Measurements from ENCODE around the gene DDC. TPM values are rescaled to one million over a fixed set of nuclear protein-coding genes. Genes with fewer than 3 reads are reported as not detected.

Gene DDC
- total RNA-seq, 1 experiment from 2014 or later: not detected

GRCh38 chr7:50564171-50564570 lies 1.0 kb downstream of the DDC start:
- no peak overlapping the region for H3K4me2 ChIP-seq (ENCODE audit: low read length)
- peaks cover 24% of the 10 kb centered on the region for H3K27me3 ChIP-seq (ENCODE audit: insufficient read depth, low read length)
- no peaks in the 10 kb centered on the region for H3K9me3 ChIP-seq (ENCODE audit: control insufficient read depth in 1 of 2, insufficient read depth in 1 of 2, low read depth in 1 of 2, low read length in 2 of 2)
- DNase-seq (ENCODE audit: low read depth, low spot score) (no peak), ATAC-seq (no peak)
- H3K36me3 ChIP-seq (ENCODE audit: control insufficient read depth in 1 of 2, insufficient read depth in 2 of 2, low read length in 2 of 2): no peaks in the 10 kb centered on the region
- no peak overlapping the region for H3K4me3 ChIP-seq (replicated peaks in 1 of 2; ENCODE audit: low read depth in 1 of 2, low read length in 2 of 2)
- H3K27ac ChIP-seq (ENCODE audit: low read depth, low read length): no peak overlapping the region
- CTCF ChIA-PET: no interaction called here
- no peaks in the 10 kb centered on the region for H3K9me2 ChIP-seq (ENCODE audit: insufficient read depth)
- no peak overlapping the region for H3K9ac ChIP-seq (ENCODE audit: low read length)
- H4K20me1 ChIP-seq (ENCODE audit: insufficient read depth): no peaks in the 10 kb centered on the region
- POLR2A ChIA-PET: no interaction called here
- no TSS peak for BruUV-seq (replicated peaks)
- RAD21 ChIA-PET (ENCODE audit: low non-redundant PET in 1 of 2, low total read pairs in 2 of 2, uncharacterized antibody in 2 of 2, unreplicated experiment in 2 of 2): no interaction called here
- TF ChIP-seq SRF (IDR thresholded peaks at IDR 0.05; ENCODE audit: low read depth) (no peak), REST (IDR thresholded peaks at IDR 0.05; ENCODE audit: low read depth) (no peak), CBX3 (IDR thresholded peaks at IDR 0.05; ENCODE audit: low read depth) (no peak), JUND (IDR thresholded peaks at IDR 0.05) (no peak), CTCF (IDR thresholded peaks at IDR 0.05 in 2 of 3, conservative IDR thresholded peaks at IDR 0.05 in 1 of 3; ENCODE audit: borderline replicate concordance in 1 of 3, insufficient read depth in 1 of 3, low read depth in 2 of 3, low read length in 2 of 3) (no peak), ZFX (IDR thresholded peaks at IDR 0.05) (no peak), CEBPB (IDR thresholded peaks at IDR 0.05; ENCODE audit: low read depth) (no peak), FOSL1 (IDR thresholded peaks at IDR 0.05; ENCODE audit: low read depth) (no peak), POLR2A (IDR thresholded peaks at IDR 0.05; ENCODE audit: borderline replicate concordance, extremely low read depth, insufficient read depth, insufficient read length) (no peak), ELF1 (IDR thresholded peaks at IDR 0.05; ENCODE audit: borderline replicate concordance, low read depth) (no peak), MAX (IDR thresholded peaks at IDR 0.05) (no peak), EGR1 (IDR thresholded peaks at IDR 0.05; ENCODE audit: low read depth) (no peak), EZH2 (IDR thresholded peaks at IDR 0.05) (no peak), SP1 (IDR thresholded peaks at IDR 0.05; ENCODE audit: low read depth) (no peak)
- intact Hi-C loops (cut with micrococcal nuclease): no loop called here
- H2AFZ ChIP-seq (ENCODE audit: low read depth, low read length, poor library complexity, severe bottlenecking): no peak overlapping the region
- H3K4me1 ChIP-seq (ENCODE audit: control insufficient read depth in 1 of 2, insufficient read depth in 2 of 2, low read length in 2 of 2): no peaks in the 10 kb centered on the region
- H3K79me2 ChIP-seq (ENCODE audit: insufficient read depth, low read length): no peaks in the 10 kb centered on the region

Measured in HCT116 (cell line).